Smooth muscle cell (in vitro differentiated cells): Measurements from ENCODE around the gene VWA8. TPM values are rescaled to one million over a fixed set of nuclear protein-coding genes. Genes with fewer than 3 reads are reported as not detected.

Source experiments
- DNase-seq: peaks from one replicate; lab custom pipeline; 2025; ENCODE audit not compliant: unreplicated experiment; lab: John Stamatoyannopoulos, UW
- H2AFZ ChIP-seq: fragments of 200-600 bp; sonication (generic); 2 replicates; pipeline ENCODE4 v1.6.0; 2016; ENCODE audit warnings: antibody characterized with exemption, low read depth, mild to moderate bottlenecking
- H3F3A ChIP-seq: fragments of 200-600 bp; sonication (generic); 2 replicates; pipeline ENCODE4 v1.6.0; 2017; ENCODE audit warnings: antibody characterized with exemption, low read depth
- H3K27ac ChIP-seq: fragments of 200-600 bp; sonication (generic); 2 replicates; pipeline ENCODE4 v1.5.1; 2016; ENCODE audit warnings: low read depth, mild to moderate bottlenecking
- H3K27me3 ChIP-seq: fragments of 200-600 bp; sonication (generic); 2 replicates; pipeline ENCODE4 v1.6.1; 2016; ENCODE audit warnings: low read depth, mild to moderate bottlenecking
- H3K36me3 ChIP-seq: fragments of 200-600 bp; sonication (generic); 2 replicates; pipeline ENCODE4 v1.5.1; 2016; ENCODE audit warnings: low read depth
- H3K4me1 ChIP-seq: fragments of 200-600 bp; sonication (generic); 2 replicates; pipeline ENCODE4 v1.5.1; 2016; ENCODE audit warnings: low read depth
- H3K4me2 ChIP-seq: fragments of 200-600 bp; sonication (generic); 2 replicates; pipeline ENCODE4 v1.6.0; 2016; ENCODE audit warnings: mild to moderate bottlenecking
- H3K4me3 ChIP-seq: fragments of 200-600 bp; sonication (generic); 2 replicates; pipeline ENCODE4 v1.5.1; 2016; ENCODE audit warnings: mild to moderate bottlenecking
- H3K79me2 ChIP-seq: fragments of 200-600 bp; sonication (generic); 2 replicates; pipeline ENCODE4 v1.6.0; 2016; ENCODE audit warnings: low read depth, mild to moderate bottlenecking
- H3K9ac ChIP-seq: fragments of 200-600 bp; sonication (generic); 2 replicates; pipeline ENCODE4 v1.6.0; 2016; ENCODE audit warnings: low read depth
- H3K9me3 ChIP-seq: fragments of 200-600 bp; sonication (generic); replicated peaks from 2 replicates; pipeline ENCODE4 v1.5.1; 2016; ENCODE audit warnings: low read depth
- H4K20me1 ChIP-seq: fragments of 200-600 bp; sonication (generic); 2 replicates; pipeline ENCODE4 v1.6.0; 2016; ENCODE audit warnings: low read depth
- CTCF ChIP-seq: fragments of 200-600 bp; sonication (generic); IDR thresholded peaks from 2 replicates; pipeline ENCODE4 v1.5.1; 2017; ENCODE audit warnings: borderline replicate concordance, mild to moderate bottlenecking, antibody characterized with exemption; ENCODE audit not compliant: insufficient read depth, poor library complexity, severe bottlenecking
- WGBS: methylation state at CpG from one replicate; pipeline ENCODE4 v1.1.7; 2016; ENCODE audit warnings: low lambda C conversion rate; 5-methylcytosine and 5-hydroxymethylcytosine counted together
- polyA plus RNA-seq: library from polyadenylated mRNA; unstranded; fragments of >200 nt; fragmentation: Nextera tagmentation; extraction: Ambion mirVana; gene quantifications from 2 replicates; pipeline ENCODE4 v1.2.1, GENCODE V29; 2016
- total RNA-seq: library from RNA; depleted of rRNA; stranded (reverse); fragments of >200 nt; gene quantifications from 2 replicates; pipeline ENCODE4 v1.2.3, GENCODE V29; 2014

VWA8 gene
- total and polyA plus RNA-seq, 2 experiments from 2014 or later = 2.6 to 14.4 TPM

GRCh38 chr13:41919741-41920487 is 41.0 kb downstream of the VWA8 start:
- H2AFZ ChIP-seq = no peak overlapping the region

GRCh38 chr13:41919031-41919740 is 41.7 kb downstream of the VWA8 start:
- no peak for TF ChIP-seq CTCF
- peaks cover 8% of the 10 kb centered on the region for H3F3A ChIP-seq
- H3K9ac ChIP-seq = no peak overlapping the region
- no peak overlapping the region for H2AFZ ChIP-seq
- 83% methylated on average over 3 of the region's 3 CpGs for WGBS
- no peak for DNase-seq
- H4K20me1 ChIP-seq = peaks cover 7% of the 10 kb centered on the region
- H3K4me3 ChIP-seq = no peak overlapping the region
- peaks cover 18% of the 10 kb centered on the region for H3K4me1 ChIP-seq
- peaks cover 8% of the 10 kb centered on the region for H3K36me3 ChIP-seq
- H3K27ac ChIP-seq = no peak overlapping the region
- H3K79me2 ChIP-seq = peaks cover 19% of the 10 kb centered on the region
- H3K4me2 ChIP-seq = no peak overlapping the region
- no peaks in the 10 kb centered on the region for H3K27me3 ChIP-seq
- H3K9me3 ChIP-seq = no peaks in the 10 kb centered on the region

More at GRCh38 chr13:41919741-41920487, 41.0 kb downstream of the VWA8 start:
- H3K9me3 ChIP-seq = peaks cover 2% of the 10 kb centered on the region
- H4K20me1 ChIP-seq = peaks cover 7% of the 10 kb centered on the region
- H3K4me3 ChIP-seq = no peak overlapping the region
- H3K4me1 ChIP-seq = peaks cover 18% of the 10 kb centered on the region
- H3F3A ChIP-seq = peaks cover 8% of the 10 kb centered on the region
- TF ChIP-seq CTCF = no peak
- WGBS = 83% methylated on average over 5 of the region's 5 CpGs
- DNase-seq = no peak
- no peak overlapping the region for H3K9ac ChIP-seq
- H3K4me2 ChIP-seq = no peak overlapping the region
- peaks cover 8% of the 10 kb centered on the region for H3K36me3 ChIP-seq
- H3K27ac ChIP-seq = no peak overlapping the region
- H3K79me2 ChIP-seq = peaks cover 19% of the 10 kb centered on the region
- no peaks in the 10 kb centered on the region for H3K27me3 ChIP-seq

GRCh38 chr13:41917641-41918040 is 43.3 kb downstream of the VWA8 start:
- no peaks in the 10 kb centered on the region for H3K36me3 ChIP-seq
- H3F3A ChIP-seq = peaks cover 8% of the 10 kb centered on the region
- H3K27me3 ChIP-seq = no peaks in the 10 kb centered on the region
- no peak for DNase-seq
- H2AFZ ChIP-seq = peak overlapping the region; percentile 4
- H3K27ac ChIP-seq = peak overlapping the region; percentile 78
- H3K4me1 ChIP-seq = peaks cover 18% of the 10 kb centered on the region
- no peaks in the 10 kb centered on the region for H3K9me3 ChIP-seq
- H4K20me1 ChIP-seq = peaks cover 7% of the 10 kb centered on the region
- 9% methylated on average over 1 of the region's 1 CpG for WGBS
- no peak overlapping the region for H3K4me3 ChIP-seq
- peak overlapping the region; percentile 9 for H3K9ac ChIP-seq
- no peak for TF ChIP-seq CTCF
- H3K79me2 ChIP-seq = peaks cover 14% of the 10 kb centered on the region
- peak overlapping the region; percentile 76 for H3K4me2 ChIP-seq
